Measurements from ENCODE around the gene RAET1E.

DNA sequence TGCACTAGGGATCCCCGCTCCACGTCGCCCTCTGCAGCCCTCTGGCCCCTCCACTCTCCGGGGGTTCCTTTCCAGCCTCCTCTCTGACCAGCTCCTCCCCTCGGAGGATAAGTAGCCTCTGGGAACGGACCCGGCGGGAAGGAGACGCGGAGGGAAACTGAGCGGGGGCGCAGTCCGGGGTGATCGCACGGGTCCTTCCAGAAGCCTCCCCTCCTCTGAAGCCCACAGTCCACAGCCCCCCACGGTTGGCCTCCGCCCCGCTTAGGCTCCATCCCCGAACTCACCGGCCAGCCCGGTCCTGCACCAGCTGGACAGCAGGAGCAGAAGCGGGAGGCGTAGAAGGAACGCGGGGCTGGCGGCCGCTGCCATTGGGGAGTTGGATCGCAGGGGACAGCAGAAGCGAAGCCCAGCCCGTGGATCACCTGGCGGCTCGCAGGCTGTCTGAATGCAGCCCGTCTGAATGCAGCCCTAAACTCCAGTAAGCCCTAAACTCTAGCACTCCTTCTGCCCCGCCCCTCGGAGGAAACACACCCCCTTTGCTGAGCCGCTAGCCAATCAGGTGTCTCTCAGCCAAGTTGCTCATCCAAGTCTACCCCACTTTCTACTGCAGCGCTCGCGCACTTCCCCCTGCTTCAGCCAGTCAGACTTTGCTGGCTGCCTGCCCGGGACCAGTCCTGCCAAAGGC is 24.9 kb upstream of the RAET1E start, which contains the start of gene RAET1G:
- TF ChIP-seq TAF15 (IDR thresholded peaks at IDR 0.05; ENCODE audit: low read depth, low read length), result no peak
- TF ChIP-seq GATA2 (CRISPR knock-in tag; IDR thresholded peaks at IDR 0.05), result no peak
- no peak for TF ChIP-seq POLR2H (tag; IDR thresholded peaks at IDR 0.05; ENCODE audit: low read depth)
- no peak for TF ChIP-seq MEF2D (tag; conservative IDR thresholded peaks at IDR 0.05; ENCODE audit: low read depth)
- no peak for TF ChIP-seq CCAR2 (IDR thresholded peaks at IDR 0.05; ENCODE audit: low read depth, low read length)
- TF ChIP-seq ZNF124 (CRISPR knock-in tag; IDR thresholded peaks at IDR 0.05), result no peak
- no peak for TF ChIP-seq FOXK1 (CRISPR knock-in tag; IDR thresholded peaks at IDR 0.05; ENCODE audit: borderline replicate concordance)
- TF ChIP-seq ZFX (CRISPR knock-in tag; IDR thresholded peaks at IDR 0.05), result no peak
- no peak for TF ChIP-seq SAFB2 (IDR thresholded peaks at IDR 0.05; ENCODE audit: borderline replicate concordance, low read depth, low read length, severe bottlenecking)
- TF ChIP-seq CEBPG (CRISPR knock-in tag; IDR thresholded peaks at IDR 0.05), result no peak
- TF ChIP-seq CEBPG (tag; conservative IDR thresholded peaks at IDR 0.05 in 1 of 2, IDR thresholded peaks at IDR 0.05 in 1 of 2), result no peak

Data from K562 (cell line).